T-helper 1 cell treated with Interleukin-12 subunit alpha and Interleukin-12 subunit beta and Interleukin-4 antibody, amounts not matched to agents 30 ng/mL and 1 ng/mL, for 36 hours (primary cell): ENCODE data around the gene WNK1. TPM values are rescaled to one million over a fixed set of nuclear protein-coding genes. Genes with fewer than 3 reads are reported as not detected.

ENCODE experiments used
- intact Hi-C: fragments of 100-400 bp; cut with micrococcal nuclease; formaldehyde crosslinking; loops from one replicate; pipeline ENCODE4 v1.15.1; 2024
- total RNA-seq: library from RNA; stranded (reverse); gene quantifications from 2 replicates; pipeline ENCODE4 v1.2.3, GENCODE V29; 2022

WNK1 gene
- total RNA-seq, 1 donor from 2014 or later, result 182 TPM

GRCh38 chr12:810116-810515 lies 57.7 kb downstream of the WNK1 start:
- intact Hi-C loops, result loop anchor here (2.0 to 5.0 kb wide), 5 partner anchors 15 to 772 kb away; no protein-coding TSS in a partner anchor

- intact Hi-C loops, result loop anchor here (2.0 to 5.0 kb wide), 5 partner anchors 16 to 771 kb away; no protein-coding TSS in a partner anchor
Observed at GRCh38 chr12:810671-811415, 58.5 kb downstream of the WNK1 start.

GRCh38 chr12:812950-813349 lies 60.6 kb downstream of the WNK1 start:
- intact Hi-C loops, result loop anchor here (5.0 kb wide), 4 partner anchors 36 to 769 kb away; no protein-coding TSS in a partner anchor

GRCh38 chr12:817456-817855 lies 65.1 kb downstream of the WNK1 start:
- intact Hi-C loops, result loop anchor here (5.0 kb wide), 1 partner anchor 275 kb away; no protein-coding TSS in a partner anchor

DNA sequence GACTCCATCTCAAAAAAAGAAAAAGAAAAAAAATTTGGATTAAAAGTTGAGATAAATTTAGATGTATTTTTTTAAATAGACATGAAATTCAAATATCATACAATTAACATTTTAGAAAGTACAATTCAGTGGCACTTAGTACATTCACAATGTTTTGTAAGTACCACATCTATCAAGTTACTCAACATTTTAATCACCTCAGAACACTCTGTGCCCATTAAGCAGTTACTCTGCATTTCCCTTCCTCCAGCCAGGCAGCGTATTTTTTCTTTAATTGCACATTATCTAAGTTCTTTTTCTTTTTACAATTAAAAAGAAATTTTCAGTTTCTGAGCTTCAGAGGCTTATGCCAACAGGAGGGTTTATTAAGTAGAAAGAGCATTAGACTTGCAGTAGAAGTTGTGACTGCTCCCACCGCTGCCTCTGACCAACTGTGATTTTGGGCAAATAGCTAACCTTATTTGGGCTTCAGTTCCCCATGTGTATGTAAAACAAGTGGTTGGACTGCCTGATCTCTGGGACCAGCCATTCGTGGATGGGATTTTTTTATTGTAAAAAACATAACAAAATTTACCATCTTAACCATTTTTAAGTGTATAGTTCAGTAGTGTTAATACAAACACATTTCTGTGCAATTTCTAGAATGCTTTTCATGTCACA lies 65.7 kb downstream of the WNK1 start:
- intact Hi-C loops, result loop anchor here (5.0 kb wide), 1 partner anchor 274 kb away; no protein-coding TSS in a partner anchor

GRCh38 chr12:818733-819132 lies 66.4 kb downstream of the WNK1 start:
- intact Hi-C loops, result loop anchor here (5.0 kb wide), 1 partner anchor 274 kb away; no protein-coding TSS in a partner anchor

GRCh38 chr12:820336-820735 lies 68.0 kb downstream of the WNK1 start:
- intact Hi-C loops, result loop anchor here (5.0 kb wide), 1 partner anchor 37 kb away; no protein-coding TSS in a partner anchor

DNA sequence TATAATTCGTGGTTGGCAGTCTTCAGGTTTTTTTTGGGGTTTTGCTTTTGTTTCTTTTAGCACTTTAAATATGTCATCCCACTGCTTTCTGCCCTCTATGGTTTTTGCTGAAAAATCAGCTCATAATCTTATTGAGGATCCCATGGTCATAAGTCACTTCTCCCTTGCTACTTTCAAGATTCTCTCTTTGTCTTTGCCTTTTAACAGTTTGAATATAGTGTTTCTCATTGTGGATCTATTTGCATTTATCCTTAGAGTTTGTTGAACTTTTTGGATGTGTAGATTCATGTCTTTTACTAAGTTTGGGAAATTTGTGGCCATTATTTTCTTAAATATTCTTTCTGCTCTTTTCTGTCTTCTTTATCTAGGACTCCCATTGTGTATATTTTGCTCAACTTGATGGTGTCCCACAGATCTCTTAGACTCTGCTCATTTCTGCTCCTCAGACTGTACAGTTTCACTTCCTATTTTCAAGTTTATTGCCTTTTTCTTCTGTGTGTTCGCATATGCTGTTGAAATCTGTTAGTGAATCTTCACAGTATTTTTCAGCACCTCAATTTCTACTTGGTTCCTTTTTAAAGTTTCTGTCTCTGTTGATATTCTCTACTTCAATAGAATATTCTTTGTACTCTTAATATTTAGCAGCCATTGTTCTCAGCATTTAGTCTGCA lies 70.8 kb downstream of the WNK1 start:
- intact Hi-C loops, result loop anchor here (5.0 kb wide), 1 partner anchor 34 kb away; no protein-coding TSS in a partner anchor

- intact Hi-C loops, result no loop called here
Observed at GRCh38 chr12:826331-826730, 74.0 kb downstream of the WNK1 start.

- intact Hi-C loops, result no loop called here
Observed at GRCh38 chr12:828726-829395, 76.5 kb downstream of the WNK1 start.

GRCh38 chr12:830111-830867 lies 77.9 kb downstream of the WNK1 start:
- intact Hi-C loops, result no loop called here

DNA sequence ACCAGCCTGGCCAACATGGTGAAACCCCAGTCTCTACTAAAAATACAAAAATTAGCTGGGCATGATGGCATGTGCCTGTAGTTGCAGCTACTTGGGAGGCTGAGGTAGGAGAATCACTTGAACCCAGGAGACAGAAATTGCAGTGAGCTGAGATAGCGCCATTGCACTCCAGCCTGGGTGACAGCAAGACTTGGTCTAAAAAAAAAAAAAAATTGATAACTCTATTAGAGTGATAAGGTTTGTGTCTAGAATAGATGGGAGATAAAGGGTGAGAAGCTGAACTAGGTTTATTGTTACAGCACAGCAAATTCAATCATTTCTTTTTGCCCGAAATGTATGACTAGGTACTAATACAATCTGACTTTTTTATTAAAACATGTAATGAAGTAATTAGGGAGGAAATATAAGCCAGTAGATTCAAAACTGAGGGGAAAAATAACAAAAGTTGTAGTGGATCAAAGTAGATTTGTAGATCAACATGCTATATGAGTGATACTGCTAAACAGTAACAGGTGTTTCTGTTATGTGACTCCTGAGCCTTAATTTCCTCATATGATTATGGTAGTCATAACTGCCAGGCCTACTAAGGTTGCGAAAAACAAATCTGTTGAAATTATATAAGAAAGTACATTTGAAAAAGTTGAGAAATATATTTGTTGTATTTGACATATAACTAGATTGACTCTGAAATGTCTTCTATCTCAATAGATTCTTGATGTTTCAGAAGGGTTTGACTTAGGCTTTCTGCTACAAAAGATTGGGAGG lies 83.6 kb downstream of the WNK1 start:
- intact Hi-C loops, result no loop called here

GRCh38 chr12:836952-837351 lies 84.6 kb downstream of the WNK1 start:
- intact Hi-C loops, result no loop called here

- intact Hi-C loops, result no loop called here
Observed at GRCh38 chr12:837548-837947, 85.2 kb downstream of the WNK1 start.

- intact Hi-C loops, result no loop called here
Observed at GRCh38 chr12:843609-844008, 91.2 kb downstream of the WNK1 start.

- intact Hi-C loops, result no loop called here
Observed at GRCh38 chr12:846421-846820, 94.0 kb downstream of the WNK1 start.

DNA sequence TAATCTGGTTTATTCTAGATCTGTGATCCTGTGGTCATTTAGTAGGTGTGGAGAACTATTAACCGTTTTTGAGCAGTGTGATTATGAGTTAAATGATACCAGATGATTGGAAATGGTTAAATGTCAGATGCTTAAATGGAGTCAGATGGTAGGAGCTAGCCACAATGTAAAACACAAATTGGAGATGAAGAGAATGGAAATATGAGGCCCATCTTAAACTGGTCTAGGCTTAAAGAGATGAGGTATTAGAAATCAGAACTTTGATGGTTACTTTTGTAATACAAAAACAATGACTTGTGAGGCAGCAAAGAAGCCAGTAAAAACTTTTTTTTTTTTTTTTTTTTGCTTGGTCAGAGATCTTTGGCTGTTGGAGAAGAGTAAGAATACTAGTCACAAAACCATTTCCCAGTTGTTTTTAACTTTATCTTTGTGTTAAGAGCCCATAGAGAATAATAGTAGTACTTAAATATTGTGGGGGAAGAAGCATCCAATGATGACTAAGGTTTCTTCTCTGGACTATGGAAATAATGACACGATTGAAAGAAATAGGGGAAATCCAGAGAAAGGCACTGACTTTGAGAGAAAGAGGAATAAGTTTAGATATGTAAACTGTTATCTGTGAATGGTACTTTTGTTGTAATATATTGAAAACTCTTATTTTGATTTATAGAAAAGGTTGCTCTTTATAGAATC lies 95.9 kb downstream of the WNK1 start:
- intact Hi-C loops, result no loop called here

GRCh38 chr12:848882-849527 lies 96.6 kb downstream of the WNK1 start:
- intact Hi-C loops, result no loop called here
